Stimulated activated CD4-positive, alpha-beta T cell treated with anti-CD3 and anti-CD28 coated beads, Interleukin-2, amount 100 ng/mL, for 48 hours (primary cell): ENCODE measurements around the gene CORO1C.

Source experiments
- DNase-seq, 2 donors: peaks; one replicate each; pipeline ENCODE4 v3.0.0-alpha.2; 2020

CORO1C gene

DNA sequence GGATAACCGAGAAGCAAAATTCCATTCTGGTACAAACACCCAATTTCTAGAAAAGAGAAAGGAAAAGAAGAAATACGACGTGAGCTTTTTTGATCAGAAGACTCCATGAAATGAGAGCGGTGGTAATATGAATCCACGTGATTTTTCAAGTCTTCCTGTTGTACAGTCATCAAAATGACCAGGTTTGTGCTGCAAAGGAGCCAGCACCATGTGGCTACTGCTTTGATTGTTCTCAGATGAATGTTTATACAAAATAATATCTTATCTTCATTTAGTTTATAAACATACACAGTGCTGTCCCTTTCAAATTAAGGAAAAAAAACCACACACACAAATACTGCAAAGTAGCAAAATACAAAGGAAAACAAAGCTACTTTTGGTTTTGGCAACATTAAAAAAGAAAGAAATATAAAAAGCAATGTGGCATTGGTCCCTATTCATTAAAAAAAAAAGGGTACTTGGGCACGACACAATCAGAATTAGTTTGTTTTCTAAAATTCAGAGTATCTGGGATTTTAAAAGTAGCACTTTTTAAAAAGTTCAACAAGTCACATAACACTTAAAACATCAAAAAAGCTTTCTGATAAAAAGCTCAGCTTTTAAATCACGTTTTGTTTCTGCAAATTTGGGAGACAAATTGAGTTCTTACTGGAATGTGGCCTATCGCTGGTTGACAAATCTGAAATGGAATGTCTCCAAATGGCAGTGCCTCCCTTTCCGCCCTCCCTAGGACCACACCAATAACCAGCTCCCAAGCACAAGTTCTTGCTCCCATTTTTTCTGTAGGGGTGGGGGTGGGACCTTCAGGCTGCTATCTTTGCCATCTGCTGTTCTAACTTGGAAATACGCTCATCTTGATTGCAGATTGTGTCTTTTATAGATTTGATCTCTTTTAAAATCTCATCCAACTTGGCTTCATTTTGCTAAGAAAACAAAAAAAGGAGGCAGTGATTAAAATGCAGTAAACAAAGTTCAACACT is 84.4 kb downstream of the CORO1C start:
- no peak for DNase-seq

DNA sequence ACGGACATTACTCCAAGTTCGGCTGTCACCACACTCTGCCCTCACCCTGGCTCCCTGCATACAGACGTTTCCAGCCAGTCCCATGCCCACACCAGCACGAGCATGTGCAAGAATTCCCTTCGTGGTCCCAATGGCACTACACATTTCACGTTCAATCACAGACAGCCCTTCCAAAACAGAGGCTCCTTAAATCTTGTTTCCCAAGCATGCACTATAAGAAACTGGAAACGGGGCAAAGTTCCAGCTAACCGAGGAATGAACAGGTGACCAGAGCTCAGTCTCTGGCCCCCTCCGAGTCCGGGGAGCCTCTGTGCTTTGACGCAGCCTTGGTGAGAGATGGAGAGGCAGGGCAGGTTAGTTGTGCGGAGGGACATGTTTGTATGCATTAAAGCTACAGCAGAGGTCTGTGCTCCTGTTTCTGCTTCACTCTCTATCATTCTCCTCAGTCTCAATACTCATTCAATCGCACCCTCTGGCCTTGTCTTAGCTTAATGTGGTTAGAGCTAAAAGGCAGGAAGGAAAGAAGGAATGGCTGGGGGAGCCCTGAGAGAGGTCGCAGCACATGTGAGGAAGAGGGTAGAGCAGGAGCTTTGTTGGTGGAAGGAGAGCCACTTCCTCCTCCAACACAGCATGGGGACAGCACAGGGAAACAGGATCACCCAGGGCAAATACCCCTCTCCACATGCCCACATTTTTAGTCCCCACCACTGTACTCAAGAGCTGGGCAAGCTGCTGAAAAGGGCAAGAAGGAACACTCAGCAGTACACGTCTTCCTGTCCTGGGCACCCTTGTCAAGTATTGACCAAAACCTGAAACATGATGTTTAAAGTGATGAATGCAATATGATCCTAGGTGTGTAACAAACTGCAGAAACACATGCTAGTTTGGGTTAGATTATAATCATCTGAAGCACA is 85.4 kb downstream of the CORO1C start:
- no peak for DNase-seq

DNA sequence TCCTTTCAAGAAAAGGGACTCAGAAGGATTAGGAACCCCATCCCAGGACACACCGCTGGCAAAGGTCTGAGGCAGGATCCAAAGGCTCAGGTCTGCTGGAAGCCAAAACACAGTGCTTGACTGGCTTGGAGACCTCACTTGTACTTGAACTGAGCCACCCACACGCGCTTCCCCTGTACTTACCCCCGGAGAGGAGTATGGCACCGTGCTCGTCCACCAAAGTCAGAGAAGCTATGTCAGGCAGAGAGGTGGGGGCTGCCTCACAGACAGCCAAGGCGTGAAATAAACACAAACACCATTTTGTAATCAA is 86.6 kb downstream of the CORO1C start:
- DNase-seq = no peak

- DNase-seq = no peak
Measured at GRCh38 chr12:108643941-108644810, 87.1 kb downstream of the CORO1C start.

GRCh38 chr12:108642899-108643654 is 88.2 kb downstream of the CORO1C start:
- no peak for DNase-seq

DNA sequence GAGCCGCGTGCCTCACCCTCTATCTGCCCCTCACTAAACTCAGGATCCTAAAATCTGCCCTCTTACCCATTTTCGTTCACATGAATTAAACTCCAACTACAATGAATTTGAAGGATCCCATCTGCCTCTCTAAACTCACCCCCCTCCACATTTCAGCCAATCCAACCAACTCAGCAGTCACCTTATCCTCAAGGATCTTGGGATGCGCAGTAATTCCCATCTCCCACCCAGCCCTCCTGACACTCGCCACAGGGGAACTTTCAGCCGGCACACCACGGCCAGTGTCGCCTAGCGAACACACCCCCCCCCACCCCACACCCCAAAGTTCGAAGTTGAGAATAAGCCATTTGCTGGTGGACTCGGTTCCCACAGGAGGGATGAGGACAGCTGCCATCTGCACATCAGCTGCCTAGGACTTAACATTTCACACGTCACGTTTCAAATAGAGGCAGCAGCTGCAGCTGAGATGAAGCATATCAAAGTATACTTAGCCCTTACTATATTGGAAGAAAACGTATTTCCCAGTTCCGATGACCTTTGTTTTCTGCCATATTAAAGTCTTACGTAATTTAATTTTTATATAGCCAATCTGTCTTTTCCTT is 88.9 kb downstream of the CORO1C start:
- no peak for DNase-seq

GRCh38 chr12:108641446-108642268 is 89.7 kb downstream of the CORO1C start:
- no peak for DNase-seq

DNA sequence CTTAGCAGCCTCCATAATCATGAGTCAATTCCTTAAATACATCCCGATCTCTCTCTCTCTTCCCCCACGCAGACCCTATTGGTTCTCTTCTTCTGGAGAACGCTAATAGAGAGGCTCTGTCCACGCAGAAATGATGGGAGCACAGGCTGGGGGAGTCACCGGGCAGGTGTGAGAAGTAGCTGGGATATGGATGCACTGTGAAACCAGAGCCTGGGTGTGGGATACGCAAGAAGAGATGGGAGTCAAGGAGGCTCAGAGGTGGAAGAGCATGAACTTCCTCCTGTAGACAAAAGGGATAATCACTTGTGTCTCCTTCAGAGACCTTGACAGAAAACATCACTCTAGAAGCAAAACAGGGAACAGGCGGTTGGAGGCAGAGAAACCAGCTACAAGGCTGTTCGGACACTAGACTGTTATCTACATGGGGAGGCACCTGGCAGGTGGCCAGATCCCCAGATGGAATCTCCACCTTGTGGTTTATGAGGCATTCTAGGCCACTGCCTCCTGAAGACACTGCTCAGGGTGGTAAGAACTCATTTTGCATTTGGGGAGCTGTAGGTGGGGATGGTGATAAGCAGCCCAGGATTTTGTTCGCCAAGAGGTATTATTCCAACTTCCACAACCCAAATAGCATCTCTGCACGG is 90.4 kb downstream of the CORO1C start:
- DNase-seq = no peak

- no peak for DNase-seq
Measured at GRCh38 chr12:108638997-108639822, 92.1 kb downstream of the CORO1C start.

- DNase-seq = no peak
Measured at GRCh38 chr12:108638141-108638827, 93.0 kb downstream of the CORO1C start.

DNA sequence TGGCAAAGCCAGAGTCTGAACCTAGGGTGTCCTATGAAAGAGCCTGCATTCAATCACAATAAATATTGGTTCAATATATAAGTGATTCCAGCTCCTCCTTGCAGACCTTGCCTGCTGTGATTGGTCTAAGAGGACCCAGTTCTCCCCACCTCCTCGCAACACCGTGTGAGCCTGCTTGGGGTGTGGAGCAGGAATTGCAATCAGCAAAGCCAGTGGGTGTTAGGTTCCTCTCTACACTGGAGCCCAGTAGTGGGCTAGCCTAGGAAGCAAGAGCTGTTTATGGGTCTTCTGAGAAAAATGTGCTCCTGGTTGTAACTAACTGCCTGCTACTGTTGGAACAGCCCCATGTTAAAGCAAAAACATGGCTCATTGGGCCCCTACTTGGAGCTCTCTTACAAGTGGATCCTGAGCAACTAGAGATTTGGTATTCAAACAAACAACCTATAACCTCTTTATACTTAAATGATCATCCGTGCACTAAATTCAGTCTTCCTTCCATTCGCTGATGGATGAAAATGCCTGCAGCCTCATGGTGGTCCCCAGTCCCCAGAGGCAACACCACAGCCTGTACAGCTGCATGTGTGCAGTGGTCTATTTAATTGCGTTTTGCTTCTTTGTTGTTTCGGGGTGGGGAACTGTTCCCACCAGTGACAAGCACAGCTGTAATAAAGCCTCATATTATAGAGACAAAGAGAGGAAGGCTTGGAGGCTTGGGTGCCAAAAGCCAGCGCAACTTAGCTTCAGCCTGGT is 93.9 kb downstream of the CORO1C start:
- DNase-seq = no peak

- no peak for DNase-seq
Measured at GRCh38 chr12:108635997-108636808, 95.1 kb downstream of the CORO1C start.

GRCh38 chr12:108635201-108635996 is 95.9 kb downstream of the CORO1C start:
- DNase-seq = no peak

GRCh38 chr12:108634341-108634751 is 97.0 kb downstream of the CORO1C start:
- DNase-seq = no peak

GRCh38 chr12:108633534-108634248 is 97.6 kb downstream of the CORO1C start, which contains the start of gene SELPLG:
Gene SELPLG, minus strand, starts transcription at chr12:108633894. Its CDS starts 9,587 bp downstream, at chr12:108624307.
- peak; percentile 55 to 69 for DNase-seq
